ENCODE data around the gene SAP30L. TPM values are rescaled to one million over a fixed set of nuclear protein-coding genes. Genes with fewer than 3 reads are reported as not detected.

SAP30L gene
- polyA plus RNA-seq, 3 donors, result 54.5 to 55.1 (median 54.5) TPM

DNA sequence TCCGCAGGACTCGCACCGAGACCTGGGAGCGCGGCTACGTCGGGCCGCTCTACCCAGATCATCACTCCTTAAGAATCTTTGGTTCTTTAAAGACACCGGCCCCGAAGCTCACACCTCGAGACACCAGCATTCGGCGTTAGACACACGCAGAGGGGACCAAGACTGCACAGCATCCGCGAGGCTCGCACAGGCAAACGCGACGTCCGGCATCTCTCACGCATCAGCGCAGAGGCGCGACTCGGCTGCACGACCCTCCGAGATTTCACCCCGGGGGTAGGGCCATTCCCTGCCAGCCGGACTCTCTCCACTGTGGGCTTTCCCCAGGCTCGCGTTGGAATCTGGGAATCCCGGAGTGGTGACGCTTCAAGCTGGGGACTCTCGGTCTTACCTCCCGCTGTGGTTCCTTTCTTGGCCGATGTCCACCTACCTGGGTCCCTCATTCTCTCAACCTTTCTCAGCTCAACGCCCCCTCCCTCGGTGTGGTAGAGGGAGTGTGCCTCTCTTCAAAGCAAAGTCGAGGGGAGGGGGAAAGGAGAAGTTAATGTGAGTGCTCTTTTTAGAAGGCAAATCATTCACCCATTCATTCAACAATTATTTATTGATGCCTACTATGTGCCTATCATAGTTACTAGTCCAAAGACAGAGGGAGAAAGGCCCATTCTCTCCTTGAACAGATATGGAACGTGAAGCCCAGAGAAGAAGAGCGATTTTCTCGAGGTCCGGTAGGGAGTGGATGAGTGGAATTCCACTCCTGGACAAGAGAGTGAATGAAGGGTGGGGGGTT lies 33.6 kb downstream of the SAP30L start:
- DNase-seq (ENCODE audit: low read depth in 3 of 3, low spot score in 2 of 3), result no peak

DNA sequence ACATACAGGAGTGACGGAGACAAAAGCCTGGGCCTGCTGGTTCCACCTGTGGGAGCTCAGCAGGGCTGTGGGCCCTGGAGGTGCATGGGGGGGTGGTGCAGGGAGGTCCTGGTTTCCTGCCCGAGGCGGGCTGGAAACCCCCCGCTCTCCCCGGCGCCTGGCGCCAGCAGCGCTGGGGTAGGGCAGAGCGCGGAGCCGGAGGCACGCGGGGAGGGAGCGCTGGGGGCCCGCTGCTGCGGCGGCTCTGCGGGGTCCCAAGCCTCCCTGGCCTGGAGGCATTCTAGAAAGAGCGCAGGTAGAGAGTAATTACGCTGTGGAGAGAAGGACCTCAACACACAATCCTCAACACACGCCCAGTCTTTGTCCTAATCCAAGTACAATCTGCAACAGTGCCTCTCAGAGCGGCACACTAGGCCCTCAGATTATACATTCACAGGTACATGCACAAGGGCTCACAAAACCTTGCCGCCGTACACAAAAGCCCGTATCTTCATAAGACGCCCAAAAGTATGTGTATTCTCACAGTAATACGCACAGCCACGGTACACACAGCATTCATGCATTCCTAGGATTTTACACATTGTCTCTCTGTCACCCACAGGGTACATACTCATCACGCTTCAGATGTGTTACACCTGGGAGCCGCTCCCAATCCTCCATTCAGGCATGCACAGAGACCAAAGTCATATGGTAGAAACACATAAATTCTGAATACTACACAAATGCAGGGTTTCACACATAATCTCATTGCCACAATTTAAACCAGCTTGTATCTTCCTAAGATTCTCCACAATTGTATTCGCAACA lies 34.4 kb downstream of the SAP30L start:
- DNase-seq (ENCODE audit: low read depth in 3 of 3, low spot score in 2 of 3), result no peak

DNA sequence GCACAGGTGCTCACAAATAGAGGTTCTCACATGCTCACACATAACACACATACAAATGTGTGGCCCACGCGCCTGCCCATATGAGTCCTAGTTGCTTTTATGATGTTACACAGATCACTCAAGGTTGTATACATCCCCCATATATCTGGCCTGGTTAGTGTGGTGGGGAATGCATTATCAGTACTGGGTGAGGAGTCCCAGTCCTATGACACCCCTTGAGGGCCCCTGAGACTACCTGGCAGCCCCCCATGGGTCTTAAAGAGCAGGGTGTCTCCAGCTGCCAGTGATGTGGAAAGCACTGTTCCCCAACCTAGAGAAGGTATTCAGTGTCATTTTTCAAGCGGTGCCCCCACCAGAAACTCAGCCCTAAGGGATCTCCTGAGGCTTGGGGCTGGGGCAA lies 35.0 kb downstream of the SAP30L start:
- DNase-seq (ENCODE audit: low read depth in 3 of 3, low spot score in 2 of 3), result no peak

DNA sequence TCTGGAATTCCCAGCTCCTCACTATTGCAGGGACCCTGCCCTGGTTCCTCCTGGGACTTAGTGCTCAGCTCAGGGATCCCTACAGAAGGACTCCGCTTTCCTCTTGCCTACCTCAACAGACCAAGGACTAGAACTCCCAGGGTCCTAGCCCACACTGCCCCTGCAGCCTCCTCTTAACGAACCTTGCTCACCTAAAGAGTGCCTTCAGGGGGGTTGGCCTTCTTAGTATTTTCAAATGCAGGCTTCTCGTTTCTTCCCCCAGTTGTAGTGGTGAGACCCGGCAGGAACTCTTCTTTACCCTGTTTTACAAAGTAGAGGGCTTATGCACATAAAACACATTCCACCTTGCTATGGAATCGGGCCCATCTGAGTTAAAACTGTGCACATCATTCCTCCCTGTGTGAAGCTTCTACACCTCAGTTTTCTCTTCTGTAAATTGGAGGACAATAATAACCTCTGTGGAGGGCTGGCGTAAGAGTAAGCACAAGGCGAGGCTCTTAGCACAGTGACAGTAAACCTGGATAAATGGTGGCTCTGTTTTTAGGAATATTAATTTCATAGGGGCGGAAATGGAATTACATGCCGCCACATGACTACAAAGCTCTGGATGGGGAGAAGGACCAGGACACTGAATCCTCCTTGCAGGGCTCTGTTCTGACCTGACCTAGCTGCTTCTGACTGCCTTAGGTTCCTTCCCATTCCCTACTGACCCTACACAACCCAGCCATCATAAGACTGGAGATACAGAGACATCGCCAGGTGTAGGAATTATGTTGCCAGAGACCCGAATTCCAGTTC lies 36.0 kb downstream of the SAP30L start:
- DNase-seq (ENCODE audit: low read depth in 3 of 3, low spot score in 2 of 3), result no peak

DNA sequence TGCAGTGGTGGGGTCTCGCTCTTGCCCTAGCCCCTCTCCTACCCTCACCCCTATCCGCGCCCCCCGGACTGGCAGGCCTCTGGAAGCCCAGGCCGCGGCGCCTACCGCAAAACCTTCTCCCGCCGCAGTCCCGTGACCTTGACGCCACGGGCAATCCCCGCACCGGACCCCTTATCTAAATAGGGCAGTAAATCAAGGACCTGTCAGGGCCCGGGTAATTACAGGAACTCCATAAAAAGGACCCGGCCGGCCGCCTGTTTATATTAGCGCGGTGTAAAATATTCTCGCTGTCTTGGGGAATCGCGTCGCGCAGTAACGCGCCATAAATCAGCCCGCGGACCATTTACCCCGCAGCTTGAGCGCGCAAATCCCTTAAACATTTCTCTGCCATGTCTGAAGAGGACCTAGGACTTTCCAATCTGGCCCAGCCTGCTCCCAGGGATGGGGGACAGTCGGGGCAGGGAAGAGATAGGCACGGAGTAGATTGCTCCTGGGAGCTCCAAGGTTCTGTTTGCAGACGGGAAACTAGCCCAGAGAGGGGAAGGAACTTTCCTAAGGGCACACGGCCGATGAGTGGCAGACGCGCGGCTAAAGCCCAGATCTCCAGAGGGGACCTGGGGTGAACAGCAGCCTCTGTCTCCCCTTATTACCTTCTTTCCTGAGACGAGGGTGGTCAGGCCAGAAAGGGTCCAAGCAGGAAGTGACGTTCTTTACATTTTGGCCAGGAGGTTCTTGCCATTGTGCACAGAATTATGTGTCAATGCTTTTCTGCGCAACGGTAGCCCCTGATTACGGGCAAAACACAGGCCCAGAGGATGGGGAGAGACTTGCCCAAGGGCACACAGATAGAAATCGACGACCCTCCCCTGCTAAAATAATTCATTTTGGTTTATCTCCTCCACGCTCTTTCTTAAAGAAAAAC lies 37.0 kb downstream of the SAP30L start:
- no peak for DNase-seq (ENCODE audit: low read depth in 3 of 3, low spot score in 2 of 3)

DNA sequence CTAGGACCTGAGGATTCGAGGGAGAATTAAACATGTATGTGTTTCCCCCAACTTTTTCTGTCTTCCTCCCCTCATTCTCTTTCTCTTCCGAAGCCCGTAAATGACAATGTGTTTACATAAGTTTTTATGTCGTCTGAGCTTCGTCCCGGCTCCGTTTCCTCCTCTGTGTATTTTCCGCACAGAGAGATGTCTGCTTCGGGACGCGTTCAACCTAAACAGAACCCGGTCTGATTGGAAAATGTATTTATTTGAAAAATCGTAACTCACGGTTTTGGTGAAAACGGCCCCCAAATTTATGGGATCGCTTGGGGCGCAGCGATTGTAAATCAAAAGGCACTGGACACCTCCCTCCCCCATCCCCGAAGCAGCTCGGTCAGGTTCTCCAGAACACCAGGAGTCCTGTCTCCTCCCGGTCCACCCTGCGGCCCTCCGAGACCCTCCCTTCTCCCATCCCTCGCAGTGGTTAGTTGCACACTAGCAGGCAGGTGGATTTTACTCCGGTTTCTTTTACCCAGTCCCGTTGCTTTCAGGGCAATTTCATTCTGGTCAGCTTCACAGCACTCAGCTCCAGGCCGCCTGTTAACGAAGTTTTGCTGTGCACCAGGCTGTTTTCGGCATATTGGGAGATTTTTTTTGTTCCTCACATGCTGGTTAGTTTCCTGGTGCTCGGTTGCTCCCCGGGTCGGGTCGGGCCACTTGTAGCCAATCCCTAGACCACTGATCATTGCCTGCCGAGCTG lies 38.0 kb downstream of the SAP30L start:
- no peak for DNase-seq (ENCODE audit: low read depth in 3 of 3, low spot score in 2 of 3)

DNA sequence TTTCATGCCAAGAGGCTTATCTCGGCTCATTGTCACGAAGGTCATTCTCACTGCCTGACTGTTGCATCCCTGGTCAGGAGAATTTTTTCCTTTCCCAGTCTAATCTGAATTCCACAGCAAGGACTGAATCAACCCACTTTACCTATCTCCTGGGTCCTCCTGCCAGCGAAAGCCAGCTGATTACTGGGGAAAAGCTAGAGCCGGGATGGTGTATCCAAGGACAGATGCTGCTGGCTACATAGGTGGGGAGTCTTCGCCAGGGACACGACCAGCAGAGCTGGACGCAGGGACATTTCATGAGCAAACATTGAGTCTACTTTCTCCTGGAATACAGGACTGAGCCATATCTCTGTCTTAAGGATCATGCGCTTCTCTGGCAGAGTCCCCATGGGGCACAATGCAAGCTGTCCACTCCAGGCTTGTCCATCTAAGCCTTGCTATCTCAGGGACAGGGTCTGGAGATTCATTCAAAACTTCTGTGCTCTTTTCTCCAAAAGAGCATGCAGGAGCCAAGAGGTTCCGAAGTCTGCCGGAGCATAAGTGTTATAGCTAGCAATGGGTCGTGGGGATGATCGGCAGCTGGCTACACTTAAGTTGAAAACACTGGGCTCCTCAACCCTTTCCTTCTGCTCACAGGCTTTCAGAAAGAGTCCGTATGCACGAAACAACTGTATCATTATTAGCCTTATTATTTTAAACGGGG lies 38.7 kb downstream of the SAP30L start:
- DNase-seq (ENCODE audit: low read depth in 3 of 3, low spot score in 2 of 3), result no peak

DNA sequence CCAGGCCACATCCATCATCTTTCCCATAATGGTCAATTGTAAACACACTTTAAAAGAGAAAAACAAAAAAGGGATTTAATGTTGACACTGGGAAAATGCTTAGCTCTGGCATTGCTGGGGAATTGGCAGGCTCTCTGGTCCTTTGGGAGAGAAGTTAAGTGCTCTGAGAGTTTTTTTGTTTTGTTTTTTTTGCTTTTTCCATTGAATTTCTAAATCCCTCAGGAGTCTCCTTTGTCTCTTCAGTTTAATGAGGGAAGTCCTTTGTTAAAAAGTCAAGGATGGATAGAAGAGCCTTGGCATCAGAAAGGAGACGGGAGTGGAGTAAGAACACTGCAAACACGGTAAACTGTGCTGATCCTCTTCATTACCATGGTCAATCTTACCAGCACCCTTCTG lies 39.3 kb downstream of the SAP30L start:
- DNase-seq (ENCODE audit: low read depth in 3 of 3, low spot score in 2 of 3), result no peak

DNA sequence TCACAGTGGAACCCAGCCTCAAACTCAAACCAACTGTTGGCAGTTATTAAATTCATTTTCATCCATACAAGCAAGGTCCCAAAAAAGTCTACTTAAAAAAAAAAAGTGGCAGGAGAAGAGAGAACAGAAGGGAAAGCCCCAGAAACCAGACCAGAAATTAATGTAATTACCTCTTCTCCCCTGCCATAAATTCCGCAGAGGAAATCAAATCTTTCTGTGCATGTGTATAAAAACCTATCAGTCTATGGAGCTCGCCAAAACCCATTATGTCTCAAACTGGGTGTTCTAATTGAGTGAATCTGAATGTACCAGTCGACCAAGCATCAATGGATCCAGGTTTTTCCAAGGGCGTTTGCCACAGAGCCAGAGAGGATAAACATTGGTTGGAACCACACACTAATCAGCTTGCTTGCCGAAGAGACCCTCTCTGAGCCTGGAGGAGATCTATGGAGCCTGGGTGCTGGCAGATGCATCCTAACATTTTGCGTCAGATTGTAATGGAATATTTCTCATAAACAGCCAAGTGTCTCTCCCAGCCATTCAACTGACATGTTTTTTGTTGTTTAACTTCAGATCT lies 40.1 kb downstream of the SAP30L start:
- DNase-seq (ENCODE audit: low read depth in 3 of 3, low spot score in 2 of 3), result no peak

DNA sequence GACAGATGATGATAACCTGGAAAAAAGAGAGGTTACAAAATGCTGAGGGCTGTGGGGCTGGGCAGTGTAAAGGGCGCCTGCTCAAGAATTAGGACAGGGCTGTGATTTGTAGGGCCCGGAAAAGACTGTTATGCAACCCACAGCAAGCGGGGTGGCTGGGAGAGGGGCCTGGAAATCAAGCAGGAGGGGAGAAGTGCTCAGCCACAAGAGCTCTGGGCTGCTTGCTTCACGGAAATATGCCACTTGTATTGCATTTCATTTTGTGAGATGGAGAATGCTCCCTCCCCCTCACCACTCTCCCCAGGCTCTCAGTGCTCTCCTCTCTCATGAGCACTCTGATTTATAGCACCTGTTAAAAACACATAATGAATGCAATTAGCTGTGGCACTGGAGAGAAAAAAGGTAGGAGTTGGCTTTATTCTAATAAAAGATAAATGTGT lies 40.6 kb downstream of the SAP30L start:
- no peak for DNase-seq (ENCODE audit: low read depth in 3 of 3, low spot score in 2 of 3)

DNA sequence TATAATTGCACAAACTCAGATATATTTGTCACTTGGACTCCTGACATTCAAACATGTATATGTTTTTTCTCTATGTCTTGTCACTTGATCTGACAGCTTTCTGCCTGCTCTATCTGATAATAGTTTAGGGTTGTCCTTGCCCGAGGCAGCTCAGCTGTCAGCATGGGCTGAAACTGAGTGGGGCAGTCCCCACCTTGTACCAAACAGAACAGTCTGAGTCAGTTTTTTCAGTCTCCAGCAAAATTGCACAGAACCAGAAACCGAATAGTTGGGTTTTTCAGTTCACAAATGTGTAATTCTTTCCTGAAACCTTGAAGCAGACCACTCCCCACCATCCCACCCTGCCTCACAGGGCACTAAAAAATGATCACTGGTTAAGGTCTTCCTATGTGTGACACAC lies 41.7 kb downstream of the SAP30L start:
- no peak for DNase-seq (ENCODE audit: low read depth in 3 of 3, low spot score in 2 of 3)

DNA sequence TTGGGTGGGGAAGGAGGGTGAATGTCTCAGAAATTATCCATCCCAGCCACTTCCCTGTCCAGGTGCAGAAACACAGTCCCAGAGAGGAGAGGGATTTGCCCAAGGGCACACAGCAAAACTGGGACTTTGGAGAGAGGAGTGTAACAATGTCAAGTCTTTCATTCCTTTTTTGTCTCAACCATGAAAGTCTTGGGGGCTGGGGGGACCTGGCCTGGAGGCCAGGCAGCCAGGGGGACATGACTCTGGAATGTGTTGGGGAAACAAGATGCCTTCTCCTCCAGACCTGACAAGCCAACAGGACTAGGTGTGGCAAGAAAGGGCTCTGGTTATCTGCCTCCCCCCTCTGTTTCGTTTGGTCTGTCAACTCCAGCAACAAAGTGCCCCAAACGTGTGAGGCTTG lies 46.1 kb downstream of the SAP30L start:
- no peak for DNase-seq (ENCODE audit: low read depth in 3 of 3, low spot score in 2 of 3)

DNA sequence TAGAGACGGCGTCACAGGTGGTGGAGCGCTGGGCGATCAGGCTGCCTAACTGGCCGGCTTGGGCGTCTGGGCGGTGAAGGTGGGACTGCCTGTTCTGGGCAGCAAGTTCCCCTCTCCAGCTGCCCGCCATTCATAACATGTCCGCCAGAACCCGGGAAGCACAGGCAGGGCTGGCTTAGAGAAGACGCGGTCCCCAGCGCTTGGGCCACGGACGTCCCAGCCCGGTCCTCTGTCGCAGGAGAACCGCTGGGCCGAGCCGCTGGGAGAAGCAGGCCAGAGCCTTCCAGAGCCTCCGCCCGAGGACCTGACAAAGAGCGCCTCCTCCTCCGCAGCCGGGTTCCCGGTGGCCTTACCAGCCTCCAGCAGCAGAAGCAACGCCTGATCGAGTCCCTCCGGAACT lies 47.5 kb downstream of the SAP30L start:
- DNase-seq (ENCODE audit: low read depth in 3 of 3, low spot score in 2 of 3), result no peak

DNA sequence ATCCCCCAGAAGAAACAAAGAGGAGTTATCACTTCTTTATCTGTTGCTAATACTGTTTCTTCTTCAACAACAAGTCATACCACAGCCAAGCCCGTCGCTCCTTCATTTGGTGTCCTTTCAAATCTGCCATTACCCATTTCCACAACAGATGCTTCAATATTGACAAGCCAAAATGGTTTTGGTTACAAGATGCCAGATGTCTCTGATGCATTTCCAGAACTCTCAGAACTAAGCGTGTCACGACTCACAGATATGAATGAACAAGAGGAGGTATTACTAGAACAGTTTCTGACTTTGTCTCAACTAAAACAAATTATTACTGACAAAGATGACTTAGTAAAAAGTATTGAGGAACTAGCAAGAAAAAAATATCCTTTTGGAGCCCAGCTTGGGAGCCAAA lies 48.2 kb downstream of the SAP30L start:
- no peak for DNase-seq (ENCODE audit: low read depth in 3 of 3, low spot score in 2 of 3)

DNA sequence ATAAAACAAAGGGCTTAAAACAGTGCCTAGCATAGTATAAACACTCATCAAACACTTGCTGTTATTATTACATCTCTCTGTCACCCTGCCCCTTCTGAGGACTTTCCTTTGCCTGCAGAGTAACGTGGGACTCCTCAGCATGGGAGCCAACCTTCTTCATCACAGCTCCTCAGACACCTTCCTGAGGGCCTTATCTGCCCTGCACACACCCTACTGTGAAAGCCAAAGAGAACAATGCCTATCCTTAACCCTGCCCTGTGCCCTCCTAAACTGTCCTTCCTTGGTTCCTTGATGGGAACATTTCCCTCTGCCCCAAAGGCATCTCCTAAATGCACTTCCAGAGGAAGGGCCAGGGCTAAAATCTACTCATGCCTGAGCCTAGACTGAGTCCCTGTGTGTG lies 52.8 kb downstream of the SAP30L start:
- DNase-seq (ENCODE audit: low read depth in 3 of 3, low spot score in 2 of 3), result no peak

DNA sequence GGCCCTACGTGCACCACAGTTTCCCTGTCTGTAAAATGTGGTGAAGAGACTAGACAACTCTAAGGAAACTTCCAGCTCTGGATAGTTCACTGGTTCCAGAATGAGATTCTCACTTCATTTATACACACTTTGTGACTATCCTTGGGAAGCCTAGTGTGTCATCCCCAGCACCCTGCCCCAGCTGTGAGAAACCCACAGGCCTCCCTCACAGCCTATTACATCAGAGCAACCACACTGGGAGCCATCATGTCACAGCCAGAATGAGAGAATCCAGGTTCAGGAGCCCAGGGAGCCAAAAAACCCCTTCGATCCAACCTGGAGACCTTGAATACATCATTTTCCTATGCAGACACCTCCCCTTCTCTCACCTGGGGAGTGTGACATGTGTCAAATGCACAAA lies 53.2 kb downstream of the SAP30L start:
- DNase-seq (ENCODE audit: low read depth in 3 of 3, low spot score in 2 of 3), result no peak

DNA sequence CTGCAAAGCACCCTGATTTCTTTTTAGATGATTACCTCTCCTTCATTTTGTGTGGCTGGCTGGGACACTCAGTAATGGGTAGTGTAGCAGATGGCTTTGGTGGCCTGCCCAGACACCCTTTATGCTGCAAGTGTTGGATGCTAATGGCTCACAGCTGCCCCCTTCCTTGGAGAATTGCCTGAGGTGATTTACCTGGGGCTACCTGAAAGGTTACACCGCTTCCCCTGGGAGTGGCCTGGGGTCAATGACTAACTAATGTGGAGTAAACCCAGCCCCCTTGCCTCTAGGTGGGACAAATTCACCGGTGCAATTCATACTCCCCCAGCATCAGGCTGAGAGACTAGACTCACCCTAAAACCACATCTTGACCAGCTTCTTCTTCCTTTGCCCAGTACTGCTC lies 55.8 kb downstream of the SAP30L start:
- DNase-seq (ENCODE audit: low read depth in 3 of 3, low spot score in 2 of 3), result no peak

DNA sequence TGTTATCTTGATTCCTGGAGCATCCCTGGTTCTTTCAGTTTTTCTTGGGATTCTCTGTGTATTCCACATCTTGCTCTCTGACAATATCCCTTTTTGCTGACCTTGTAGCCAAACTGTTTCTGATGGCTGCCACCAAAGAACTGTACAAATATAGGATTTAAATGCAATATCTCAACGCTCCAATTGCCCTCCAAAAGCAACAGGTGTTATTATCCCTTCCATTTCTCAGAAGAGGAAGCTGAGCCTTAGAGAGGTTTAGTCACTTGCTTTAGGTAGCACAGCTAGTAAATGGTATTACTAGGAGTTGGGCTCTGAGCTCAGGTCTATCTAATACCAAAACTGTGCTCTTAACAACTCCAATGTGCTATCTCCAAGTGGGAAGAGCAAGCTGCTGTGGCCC lies 56.4 kb downstream of the SAP30L start:
- no peak for DNase-seq (ENCODE audit: low read depth in 3 of 3, low spot score in 2 of 3)

DNA sequence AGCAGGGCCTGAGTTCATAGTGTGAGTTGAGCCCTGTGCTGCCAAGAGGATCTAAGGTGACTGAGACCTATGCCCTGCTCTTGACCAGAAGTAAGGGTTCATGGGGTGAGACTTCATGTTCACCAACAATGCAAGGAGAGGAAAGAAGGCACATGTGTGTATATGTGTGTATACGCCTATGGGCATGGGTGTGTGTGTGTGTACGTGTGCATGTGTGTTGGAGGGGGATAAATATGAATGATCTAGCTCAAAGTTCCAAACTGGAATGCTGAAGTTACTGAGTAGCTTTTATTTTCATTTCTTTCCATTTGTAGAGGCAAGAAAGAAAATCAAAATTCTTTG lies 57.9 kb downstream of the SAP30L start:
- no peak for DNase-seq (ENCODE audit: low read depth in 3 of 3, low spot score in 2 of 3)

Data from right renal cortex interstitium (tissue), 3 donors.